PC-9 (cell line): ENCODE data around the gene DEFB132.

Experiments used
- CTCF ChIP-seq: fragments of 200-600 bp; sonication (generic); conservative IDR thresholded peaks from 2 replicates; pipeline ENCODE4 v1.6.1; 2017; ENCODE audit warnings: mixed run types, antibody characterized with exemption, mild to moderate bottlenecking, moderate library complexity
- EZH2 ChIP-seq: fragments of 200-600 bp; sonication (generic); IDR thresholded peaks from 2 replicates; pipeline ENCODE4 v1.8.0; 2017; ENCODE audit warnings: antibody characterized with exemption, low read depth

- TF ChIP-seq CTCF (no peak), EZH2 (no peak)
Measured at GRCh38 chr20:295804-296203, 38.3 kb downstream of the DEFB132 start.
